Activated naive CD8-positive, alpha-beta T cell treated with anti-CD3 and anti-CD28 coated beads, Interleukin-2, amount 50 U/mL, for 24 hours (primary cell): Measurements from ENCODE around the gene ITPKA.
"Not testable (repeated sequence)": the region's sequence is repeated elsewhere in the genome, so short reads cannot be mapped to it uniquely, and the experiment has no call there.

Experiments
- ATAC-seq: fragments of 150-1000 bp; cut with Tn5 transposase; one replicate; pipeline ENCODE4 v1.10.0; 2021
- DNase-seq: peaks from one replicate; pipeline ENCODE4 v3.0.0; 2021
- H3K27ac Mint-ChIP-seq: one replicate; pipeline ENCODE4 v1.8.0; 2021; ENCODE audit warnings: mild to moderate bottlenecking, mixed read lengths
- H3K27me3 Mint-ChIP-seq: one replicate; pipeline ENCODE4 v1.8.0; 2021; ENCODE audit warnings: mixed read lengths
- H3K36me3 Mint-ChIP-seq: one replicate; pipeline ENCODE4 v1.8.0; 2021; ENCODE audit warnings: low read depth, mixed read lengths
- H3K4me1 Mint-ChIP-seq: one replicate; pipeline ENCODE4 v1.8.0; 2021; ENCODE audit warnings: mixed read lengths
- H3K4me3 Mint-ChIP-seq: one replicate; pipeline ENCODE4 v1.8.0; 2021; ENCODE audit warnings: mild to moderate bottlenecking, moderate library complexity, mixed read lengths
- H3K9me3 Mint-ChIP-seq: one replicate; pipeline ENCODE4 v1.8.0; 2021; ENCODE audit warnings: mixed read lengths

The ITPKA gene

GRCh38 chr15:41493205-41493901 lies at the start of gene ITPKA:
Gene ITPKA (plus strand): TSS chr15:41493874. CDS start chr15:41493928, 54 bp downstream.
- Mint-ChIP-seq H3K36me3 (no peaks in the 10 kb centered on the region), H3K4me1 (peaks cover 45% of the 10 kb centered on the region), H3K27ac (peak within 1 kb of the TSS; percentile 75), H3K4me3 (peak within 1 kb of the TSS; percentile 68), H3K9me3 (no peaks in the 10 kb centered on the region), H3K27me3 (peaks cover 48% of the 10 kb centered on the region)
- ATAC-seq (peak; percentile 82), DNase-seq (peak; percentile 94)

- no peaks in the 10 kb centered on the region for H3K9me3 Mint-ChIP-seq
- DNase-seq (no peak), ATAC-seq (no peak)
- H3K4me1 Mint-ChIP-seq: peaks cover 6% of the 10 kb centered on the region
- no peaks in the 10 kb centered on the region for H3K27me3 Mint-ChIP-seq
- H3K4me3 Mint-ChIP-seq: no peak overlapping the region
- H3K36me3 Mint-ChIP-seq: peaks cover 19% of the 10 kb centered on the region
- no peak overlapping the region for H3K27ac Mint-ChIP-seq
Observed at GRCh38 chr15:41445399-41445798, 48.3 kb upstream of the ITPKA start.

GRCh38 chr15:41462084-41462795 lies 31.4 kb upstream of the ITPKA start:
- DNase-seq (no peak), ATAC-seq (no peak)
- no peak overlapping the region for H3K4me3 Mint-ChIP-seq
- no peaks in the 10 kb centered on the region for H3K9me3 Mint-ChIP-seq
- H3K36me3 Mint-ChIP-seq: peaks cover 26% of the 10 kb centered on the region
- no peak overlapping the region for H3K27ac Mint-ChIP-seq
- no peaks in the 10 kb centered on the region for H3K27me3 Mint-ChIP-seq
- H3K4me1 Mint-ChIP-seq: peaks cover 8% of the 10 kb centered on the region

GRCh38 chr15:41464889-41465580 lies 28.6 kb upstream of the ITPKA start:
- ATAC-seq: no peak
- Mint-ChIP-seq H3K27me3 (no peaks in the 10 kb centered on the region), H3K4me1 (peaks cover 8% of the 10 kb centered on the region), H3K27ac (no peak overlapping the region), H3K9me3 (no peaks in the 10 kb centered on the region), H3K36me3 (peaks cover 20% of the 10 kb centered on the region), H3K4me3 (no peak overlapping the region)
- DNase-seq: no peak

GRCh38 chr15:41465822-41466421 lies 27.8 kb upstream of the ITPKA start:
- no peak overlapping the region for H3K27ac Mint-ChIP-seq
- no peaks in the 10 kb centered on the region for H3K27me3 Mint-ChIP-seq
- no peak for DNase-seq
- ATAC-seq: peak; percentile 71
- H3K36me3 Mint-ChIP-seq: peaks cover 25% of the 10 kb centered on the region
- H3K4me3 Mint-ChIP-seq: no peak overlapping the region
- H3K9me3 Mint-ChIP-seq: no peaks in the 10 kb centered on the region
- H3K4me1 Mint-ChIP-seq: peaks cover 8% of the 10 kb centered on the region

GRCh38 chr15:41466711-41467110 lies 27.0 kb upstream of the ITPKA start:
- no peak overlapping the region for H3K27ac Mint-ChIP-seq
- H3K9me3 Mint-ChIP-seq: no peaks in the 10 kb centered on the region
- ATAC-seq: no peak
- peaks cover 32% of the 10 kb centered on the region for H3K36me3 Mint-ChIP-seq
- no peaks in the 10 kb centered on the region for H3K27me3 Mint-ChIP-seq
- no peak overlapping the region for H3K4me3 Mint-ChIP-seq
- DNase-seq: no peak
- peaks cover 8% of the 10 kb centered on the region for H3K4me1 Mint-ChIP-seq

- ATAC-seq, H3K27me3 Mint-ChIP-seq, H3K4me3 Mint-ChIP-seq, H3K9me3 Mint-ChIP-seq, DNase-seq, H3K4me1 Mint-ChIP-seq, H3K27ac Mint-ChIP-seq: not testable (repeated sequence)
- peaks cover 34% of the 10 kb centered on the region for H3K36me3 Mint-ChIP-seq
Observed at GRCh38 chr15:41469644-41470043, 24.0 kb upstream of the ITPKA start.

- Mint-ChIP-seq H3K4me1 (peaks cover 18% of the 10 kb centered on the region), H3K27ac (no peak overlapping the region), H3K36me3 (peaks cover 53% of the 10 kb centered on the region), H3K9me3 (no peaks in the 10 kb centered on the region), H3K27me3 (no peaks in the 10 kb centered on the region), H3K4me3 (no peak overlapping the region)
- DNase-seq (no peak), ATAC-seq (no peak)
Observed at GRCh38 chr15:41473418-41473817, 20.3 kb upstream of the ITPKA start.

GRCh38 chr15:41474436-41474835 lies 19.2 kb upstream of the ITPKA start:
- no peak overlapping the region for H3K27ac Mint-ChIP-seq
- H3K36me3 Mint-ChIP-seq: peaks cover 55% of the 10 kb centered on the region
- H3K4me1 Mint-ChIP-seq: peaks cover 23% of the 10 kb centered on the region
- no peak overlapping the region for H3K4me3 Mint-ChIP-seq
- no peaks in the 10 kb centered on the region for H3K27me3 Mint-ChIP-seq
- no peaks in the 10 kb centered on the region for H3K9me3 Mint-ChIP-seq
- ATAC-seq (no peak), DNase-seq (no peak)

- Mint-ChIP-seq H3K36me3 (peaks cover 53% of the 10 kb centered on the region), H3K27me3 (no peaks in the 10 kb centered on the region), H3K9me3 (no peaks in the 10 kb centered on the region), H3K4me1 (peaks cover 23% of the 10 kb centered on the region), H3K27ac (no peak overlapping the region), H3K4me3 (no peak overlapping the region)
- DNase-seq (no peak), ATAC-seq (no peak)
Observed at GRCh38 chr15:41474941-41475340, 18.7 kb upstream of the ITPKA start.

- DNase-seq: no peak
- Mint-ChIP-seq H3K9me3 (no peaks in the 10 kb centered on the region), H3K36me3 (peaks cover 53% of the 10 kb centered on the region), H3K4me1 (peaks cover 23% of the 10 kb centered on the region), H3K27ac (peak overlapping the region; percentile 81), H3K4me3 (no peak overlapping the region), H3K27me3 (no peaks in the 10 kb centered on the region)
- ATAC-seq: peak; percentile 56
Observed at GRCh38 chr15:41476416-41477048, 17.1 kb upstream of the ITPKA start.

- H3K36me3 Mint-ChIP-seq: peaks cover 43% of the 10 kb centered on the region
- no peaks in the 10 kb centered on the region for H3K9me3 Mint-ChIP-seq
- no peak overlapping the region for H3K27ac Mint-ChIP-seq
- peaks cover 40% of the 10 kb centered on the region for H3K4me1 Mint-ChIP-seq
- DNase-seq: no peak
- no peak overlapping the region for H3K4me3 Mint-ChIP-seq
- ATAC-seq: no peak
- H3K27me3 Mint-ChIP-seq: no peaks in the 10 kb centered on the region
Observed at GRCh38 chr15:41480396-41481140, 13.1 kb upstream of the ITPKA start.

GRCh38 chr15:41482110-41482877 lies 11.4 kb upstream of the ITPKA start:
- Mint-ChIP-seq H3K27ac (no peak overlapping the region), H3K36me3 (peaks cover 29% of the 10 kb centered on the region), H3K27me3 (no peaks in the 10 kb centered on the region), H3K4me1 (peaks cover 32% of the 10 kb centered on the region), H3K9me3 (no peaks in the 10 kb centered on the region), H3K4me3 (no peak overlapping the region)
- ATAC-seq: no peak
- no peak for DNase-seq
